Adrenal gland (tissue), 12 donors: ENCODE data around the gene GABRR2. TPM values are rescaled to one million over a fixed set of nuclear protein-coding genes. Genes with fewer than 3 reads are reported as not detected.

Experiments
- DNase-seq, 7 donors: peaks; one replicate each; pipeline ENCODE4 v3.0.0-alpha.2; 2019 to 2020
- H3K27ac ChIP-seq, 5 donors: fragments of 200-600 bp; sonication (generic) in 4 of 5; 1 replicate in 3 of 5; 2 replicates in 2 of 5; pipeline versions ENCODE4 v1.5.1 to v1.8.0; 2016 to 2020; ENCODE audit warnings: mild to moderate bottlenecking in 1 of 5
- H3K27me3 ChIP-seq: fragments of 200-600 bp; 2 replicates; pipeline ENCODE4 v1.8.0; 2021
- H3K36me3 ChIP-seq, 2 donors: fragments of 200-600 bp; replicated peaks in 1 of 2; 1 replicate in 1 of 2; 2 replicates in 1 of 2; pipeline versions ENCODE4 v1.5.1 to v1.8.0; 2018 to 2022
- H3K4me1 ChIP-seq, 2 donors: fragments of 200-600 bp; replicated peaks in 1 of 2; 1 replicate in 1 of 2; 2 replicates in 1 of 2; pipeline versions ENCODE4 v1.5.1 to v1.8.0; 2018 to 2021
- H3K4me3 ChIP-seq, 4 donors: fragments of 200-600 bp; sonication (generic) in 3 of 4; one replicate each; pipeline ENCODE4 v1.5.1; 2016 to 2018
- H3K9me3 ChIP-seq, 3 donors: fragments of 200-600 bp; sonication (generic) in 1 of 3; replicated peaks in 1 of 3; 1 replicate in 2 of 3; 2 replicates in 1 of 3; pipeline versions ENCODE4 v1.5.1 to v1.8.0; 2016 to 2021
- CTCF ChIP-seq, 6 experiments: fragments of 450-650 bp in 4 of 6; fragments of 200-600 bp in 2 of 6; sonication (generic) in 1 of 6; IDR thresholded peaks; 1 replicate in 5 of 6; 2 replicates in 1 of 6; pipeline versions ENCODE4 v1.5.1 to v1.8.0; 2016 to 2021; ENCODE audit warnings: antibody characterized with exemption in 6 of 6, mild to moderate bottlenecking in 2 of 6, moderate library complexity in 1 of 6
- POLR2A ChIP-seq, 2 donors: fragments of 450-650 bp; IDR thresholded peaks; one replicate each; pipeline ENCODE4 v1.6.1; 2017; ENCODE audit warnings: antibody characterized with exemption in 2 of 2, mild to moderate bottlenecking in 2 of 2, moderate library complexity in 1 of 2
- WGBS, 4 donors: extraction: QIAGEN DNeasy Blood & Tissue Kit in 2 of 4; methylation state at CpG; one replicate each; pipeline versions ENCODE4 v1.1.5 to v1.1.7; 2013 to 2017; 5-methylcytosine and 5-hydroxymethylcytosine counted together
- intact Hi-C, 2 donors: fragments of 100-400 bp; cut with DNase I; formaldehyde crosslinking; loops; one replicate each; pipeline versions ENCODE4 v1.14.1 to v1.15.0; 2022 to 2023
- polyA plus RNA-seq, 3 donors: library from polyadenylated mRNA; stranded (reverse); fragments of 200-250 nt in 2 of 3; fragments of 350-450 nt in 1 of 3; fragmentation: Illumina TruSeq in 1 of 3; extraction: RNeasy Lipid Tissue Mini Kit (QIAGEN cat#74804) in 1 of 3; gene quantifications; one replicate each; pipeline ENCODE4 v1.2.3, GENCODE V29; 2013 to 2014
- total RNA-seq, 9 donors: library from RNA; depleted of rRNA in 4 of 9; stranded (reverse); fragments of >200 nt in 4 of 9; fragments of 120-200 nt in 1 of 9; fragmentation: NEBNext Ultra II Directional in 1 of 9; extraction: Animal tissue kit (Norgen Biotek cat#: 25700) in 1 of 9; gene quantifications; one replicate each; pipeline versions ENCODE4 v1.1.0 to v1.2.4, GENCODE V29; 2013 to 2023
- donor health status: healthy with polysubstance abuse.
- donor health status: Bipolar disorder and iron deficiency.
- donor health status: DM: yes; HTN: yes; CAD: no.
- donor health status: DM: no; HTN: no; CAD: no.
- donor health status: DM: no; HTN: no; CAD: no.
- donor health status: DM: yes; HTN: yes; CAD: no.

The GABRR2 gene
- total and polyA plus RNA-seq, 12 donors = 0.17 to 2.4 (median 0.71) TPM; not detected in 2

- DNase-seq = no peak
- Histone ChIP-seq H3K4me3 (no peak overlapping the region), H3K4me1 (no peaks in the 10 kb centered on the region), H3K9me3 (no peaks in the 10 kb centered on the region), H3K27me3 (no peaks in the 10 kb centered on the region), H3K27ac (no peak overlapping the region), H3K36me3 (no peaks in the 10 kb centered on the region)
- 77 to 91% (median 90%) methylated on average over 5 to 22 of the region's 22 CpGs for WGBS, 4 donors
- intact Hi-C loops = no loop called here
- TF ChIP-seq POLR2A (IDR thresholded peaks at IDR 0.05) = no peak
- no peak for TF ChIP-seq CTCF (IDR thresholded peaks at IDR 0.05)
Measured at GRCh38 chr6:89302195-89302770, 12.8 kb downstream of the GABRR2 start.

- TF ChIP-seq POLR2A (IDR thresholded peaks at IDR 0.05) (no peak), CTCF (IDR thresholded peaks at IDR 0.05) (no peak)
- DNase-seq = no peak
Measured at GRCh38 chr6:89301586-89302194, 13.4 kb downstream of the GABRR2 start.

GRCh38 chr6:89299466-89299850 lies 15.6 kb downstream of the GABRR2 start:
- H3K27ac ChIP-seq = no peak overlapping the region
- no peak for DNase-seq
- no peaks in the 10 kb centered on the region for H3K9me3 ChIP-seq
- H3K36me3 ChIP-seq = no peaks in the 10 kb centered on the region
- intact Hi-C loops = no loop called here
- no peak overlapping the region for H3K4me3 ChIP-seq
- no peaks in the 10 kb centered on the region for H3K4me1 ChIP-seq
- H3K27me3 ChIP-seq = no peaks in the 10 kb centered on the region
- WGBS, 4 donors = 83 to 85% (median 84%) methylated on average over 7 of the region's 7 CpGs
- TF ChIP-seq POLR2A (IDR thresholded peaks at IDR 0.05) = no peak
- TF ChIP-seq CTCF (IDR thresholded peaks at IDR 0.05) = no peak

More at GRCh38 chr6:89301586-89302194, 13.4 kb downstream of the GABRR2 start:
- H3K36me3 ChIP-seq = no peaks in the 10 kb centered on the region
- H3K27ac ChIP-seq = no peak overlapping the region
- intact Hi-C loops = no loop called here
- H3K9me3 ChIP-seq = no peaks in the 10 kb centered on the region
- H3K4me3 ChIP-seq = no peak overlapping the region
- no peaks in the 10 kb centered on the region for H3K27me3 ChIP-seq
- 89 to 97% (median 93%) methylated on average over 15 to 25 of the region's 25 CpGs for WGBS, 4 donors
- H3K4me1 ChIP-seq = no peaks in the 10 kb centered on the region

GRCh38 chr6:89298680-89299465 lies 16.2 kb downstream of the GABRR2 start:
- 74 to 85% (median 82%) methylated on average over 3 to 4 of the region's 4 CpGs for WGBS, 4 donors
- DNase-seq = no peak
- Histone ChIP-seq H3K27ac (no peak overlapping the region), H3K4me3 (no peak overlapping the region), H3K36me3 (no peaks in the 10 kb centered on the region), H3K27me3 (no peaks in the 10 kb centered on the region), H3K4me1 (no peaks in the 10 kb centered on the region), H3K9me3 (no peaks in the 10 kb centered on the region)
- intact Hi-C loops = no loop called here
- TF ChIP-seq CTCF (IDR thresholded peaks at IDR 0.05) (no peak), POLR2A (IDR thresholded peaks at IDR 0.05) (no peak)
